KMS-11 (cell line): ENCODE measurements around the gene SKAP1.

Experiments used
- H2AFZ ChIP-seq: fragments of 200-600 bp; sonication (generic); 2 replicates; pipeline ENCODE4 v1.6.1; 2016; ENCODE audit warnings: antibody characterized with exemption, mixed run types, low read depth
- H3K27ac ChIP-seq: fragments of 200-600 bp; sonication (generic); 2 replicates; pipeline ENCODE4 v1.6.1; 2016; ENCODE audit warnings: mild to moderate bottlenecking, mixed run types
- H3K27me3 ChIP-seq: fragments of 200-600 bp; sonication (generic); 2 replicates; pipeline ENCODE4 v1.6.1; 2017; ENCODE audit warnings: mild to moderate bottlenecking, low read depth, mixed run types, moderate library complexity; ENCODE audit not compliant: insufficient read depth
- H3K36me3 ChIP-seq: fragments of 200-600 bp; sonication (generic); 2 replicates; pipeline ENCODE4 v1.6.1; 2017; ENCODE audit warnings: mild to moderate bottlenecking, mixed run types; ENCODE audit not compliant: insufficient read depth
- H3K4me1 ChIP-seq: fragments of 200-600 bp; sonication (generic); 2 replicates; pipeline ENCODE4 v1.6.1; 2016; ENCODE audit warnings: mild to moderate bottlenecking, low read depth, mixed run types; ENCODE audit not compliant: poor library complexity, severe bottlenecking
- H3K4me2 ChIP-seq: fragments of 200-600 bp; sonication (generic); 2 replicates; pipeline ENCODE4 v1.7.0; 2016; ENCODE audit warnings: mild to moderate bottlenecking, mixed run types
- H3K4me3 ChIP-seq: fragments of 200-600 bp; sonication (generic); IDR thresholded peaks from 2 replicates; pipeline ENCODE4 v1.6.1; 2017; ENCODE audit warnings: low read depth, low read length, mixed read lengths; ENCODE audit not compliant: insufficient read depth
- H3K79me2 ChIP-seq: fragments of 200-600 bp; sonication (generic); 2 replicates; pipeline ENCODE4 v1.6.1; 2016; ENCODE audit warnings: low read depth, mixed run types; ENCODE audit not compliant: insufficient read depth
- H3K9ac ChIP-seq: fragments of 200-600 bp; sonication (generic); 2 replicates; pipeline ENCODE4 v1.6.1; 2016; ENCODE audit warnings: mild to moderate bottlenecking, mixed run types
- H4K20me1 ChIP-seq: fragments of 200-600 bp; sonication (generic); 2 replicates; pipeline ENCODE4 v1.6.1; 2016; ENCODE audit warnings: mild to moderate bottlenecking, mixed run types; ENCODE audit not compliant: insufficient read depth
- CTCF ChIP-seq: fragments of 200-600 bp; sonication (generic); conservative IDR thresholded peaks from 2 replicates; pipeline ENCODE4 v1.6.1; 2017; ENCODE audit warnings: low read depth, mild to moderate bottlenecking, antibody characterized with exemption, low read length, moderate library complexity, mixed read lengths

The SKAP1 gene

GRCh38 chr17:48127371-48128051 lies 302.5 kb downstream of the SKAP1 start:
- Histone ChIP-seq H3K79me2 (no peaks in the 10 kb centered on the region), H3K36me3 (no peaks in the 10 kb centered on the region), H2AFZ (no peak overlapping the region), H3K4me2 (no peak overlapping the region), H3K4me3 (no peak overlapping the region), H4K20me1 (no peaks in the 10 kb centered on the region), H3K9ac (no peak overlapping the region), H3K27me3 (no peaks in the 10 kb centered on the region), H3K27ac (no peak overlapping the region), H3K4me1 (peaks cover 10% of the 10 kb centered on the region)
- TF ChIP-seq CTCF: no peak

DNA sequence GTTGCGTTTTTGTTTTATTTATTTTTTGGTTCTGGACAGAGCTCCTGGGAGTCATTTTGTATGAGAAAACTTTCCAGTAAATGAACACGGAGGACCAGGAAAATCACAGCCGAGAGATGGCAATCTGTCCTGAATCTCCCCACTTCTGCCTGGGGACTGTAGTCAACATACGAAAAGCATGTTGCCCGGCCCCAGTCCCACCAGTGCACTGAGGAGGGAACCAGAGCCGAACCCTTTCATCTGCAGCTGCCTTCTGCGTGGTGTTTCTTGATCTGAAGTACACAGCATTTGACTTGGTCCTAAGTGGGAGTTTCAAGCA lies 303.5 kb downstream of the SKAP1 start:
- no peaks in the 10 kb centered on the region for H3K27me3 ChIP-seq
- no peaks in the 10 kb centered on the region for H4K20me1 ChIP-seq
- no peaks in the 10 kb centered on the region for H3K36me3 ChIP-seq
- H3K79me2 ChIP-seq: no peaks in the 10 kb centered on the region
- no peak for TF ChIP-seq CTCF
- no peak overlapping the region for H3K27ac ChIP-seq
- no peak overlapping the region for H3K4me3 ChIP-seq
- no peak overlapping the region for H3K4me2 ChIP-seq
- H3K9ac ChIP-seq: no peak overlapping the region
- no peak overlapping the region for H2AFZ ChIP-seq
- H3K4me1 ChIP-seq: peaks cover 2% of the 10 kb centered on the region

DNA sequence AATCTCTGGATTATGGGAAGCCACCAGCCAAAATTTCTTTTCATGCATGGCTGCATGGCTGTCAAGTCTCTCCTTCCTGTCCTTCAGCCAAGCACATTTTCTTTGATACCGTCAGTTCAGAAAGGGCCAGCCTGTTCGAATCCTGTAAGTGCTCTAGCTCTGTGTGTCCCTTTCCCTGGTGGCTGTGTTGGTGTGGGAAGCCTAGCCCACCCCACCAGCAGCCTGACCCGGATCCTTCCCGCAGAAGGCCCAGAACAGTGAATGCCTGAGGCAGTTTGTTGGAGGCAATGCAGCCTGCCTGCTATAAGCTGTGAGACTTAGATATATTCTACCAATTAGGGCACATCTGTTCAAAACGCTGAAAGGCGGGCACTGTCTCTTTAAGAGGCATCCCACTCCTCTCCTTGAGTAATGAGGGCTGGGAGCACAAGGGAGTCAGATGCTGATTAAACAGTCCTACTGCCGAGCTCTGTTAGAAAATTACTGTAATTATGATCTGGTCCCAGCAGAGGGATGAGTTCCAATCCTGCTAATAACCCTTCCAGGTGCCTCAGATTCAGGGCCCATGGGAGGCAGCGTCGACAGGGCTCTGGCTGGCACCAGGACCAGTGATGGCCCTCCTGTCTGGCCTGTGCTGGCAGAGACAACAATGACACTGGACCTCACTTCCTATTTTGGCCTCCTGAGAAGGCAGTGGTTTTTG lies 304.0 kb downstream of the SKAP1 start:
- Histone ChIP-seq H3K27me3 (no peaks in the 10 kb centered on the region), H3K36me3 (no peaks in the 10 kb centered on the region), H3K4me1 (no peaks in the 10 kb centered on the region), H3K27ac (no peak overlapping the region), H3K4me2 (no peak overlapping the region), H3K9ac (no peak overlapping the region), H3K4me3 (no peak overlapping the region), H3K79me2 (no peaks in the 10 kb centered on the region), H2AFZ (no peak overlapping the region), H4K20me1 (no peaks in the 10 kb centered on the region)
- TF ChIP-seq CTCF: no peak

- H4K20me1 ChIP-seq: no peaks in the 10 kb centered on the region
- H3K27me3 ChIP-seq: no peaks in the 10 kb centered on the region
- H3K79me2 ChIP-seq: no peaks in the 10 kb centered on the region
- H3K4me3 ChIP-seq: no peak overlapping the region
- H3K4me1 ChIP-seq: no peaks in the 10 kb centered on the region
- H3K27ac ChIP-seq: no peak overlapping the region
- H3K4me2 ChIP-seq: no peak overlapping the region
- no peak overlapping the region for H3K9ac ChIP-seq
- TF ChIP-seq CTCF: no peak
- H3K36me3 ChIP-seq: no peaks in the 10 kb centered on the region
- no peak overlapping the region for H2AFZ ChIP-seq
Observed at GRCh38 chr17:48123776-48124388, 306.1 kb downstream of the SKAP1 start.
